Hematopoietic multipotent progenitor cell treated with erythropoietin and hydrocortisone succinate and interleukin-3 and kit ligand, for 8 days (in vitro differentiated cells): ENCODE measurements around the gene SLC35F3.

ENCODE experiments used
- DNase-seq: peaks from one replicate; pipeline ENCODE4 v3.0.0-alpha.2; 2015

The SLC35F3 gene

DNA sequence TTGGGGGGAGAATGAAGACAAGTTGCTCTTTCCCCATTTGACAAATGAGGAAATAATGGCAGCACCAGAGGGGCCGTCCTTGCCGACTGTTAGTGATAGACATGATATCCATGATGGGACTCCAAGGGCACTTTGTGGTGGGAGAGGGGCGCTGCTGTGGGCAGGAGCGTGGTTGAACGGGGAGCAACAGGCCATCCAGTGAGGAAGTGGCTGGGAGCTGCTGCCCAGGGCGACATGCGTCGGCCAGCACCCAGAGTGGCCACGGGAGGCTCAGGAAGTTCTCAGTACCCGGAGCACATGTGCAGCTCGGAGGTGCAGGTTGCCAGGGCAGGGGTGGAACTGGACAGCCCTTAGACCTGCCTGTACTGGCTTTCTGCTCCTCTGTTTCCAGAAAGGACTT, 71.0 kb downstream of the SLC35F3 start:
- DNase-seq: no peak

- DNase-seq: no peak
These were observed 76.7 kb downstream of the SLC35F3 start for GRCh38 chr1:233981042-233981675.

GRCh38 chr1:233982827-233983518, 78.5 kb downstream of the SLC35F3 start:
- no peak for DNase-seq

GRCh38 chr1:233983811-233984210, 79.3 kb downstream of the SLC35F3 start:
- no peak for DNase-seq

GRCh38 chr1:233988963-233989696, 84.7 kb downstream of the SLC35F3 start:
- no peak for DNase-seq

- no peak for DNase-seq
These were observed 86.0 kb downstream of the SLC35F3 start for GRCh38 chr1:233990486-233990885.

DNA sequence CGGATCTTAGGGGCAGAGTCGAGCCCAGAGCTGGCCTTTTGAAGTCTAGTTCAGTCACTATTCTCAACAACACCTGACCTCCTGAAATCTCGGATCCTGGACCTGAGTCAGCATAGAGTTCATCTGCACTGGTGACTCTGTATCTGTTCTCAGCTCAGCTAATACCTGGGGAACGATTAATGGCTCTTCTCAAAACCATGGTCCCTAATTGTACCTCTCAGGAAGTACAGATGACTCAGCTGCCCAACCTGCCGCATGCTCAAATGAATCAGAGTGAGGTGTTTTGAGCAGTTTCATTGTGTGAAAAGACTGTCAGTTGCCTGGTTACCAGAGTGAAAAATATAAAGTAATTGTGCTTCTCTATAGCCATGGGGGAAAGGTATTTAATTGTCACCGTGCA, 89.2 kb downstream of the SLC35F3 start:
- DNase-seq: no peak

DNA sequence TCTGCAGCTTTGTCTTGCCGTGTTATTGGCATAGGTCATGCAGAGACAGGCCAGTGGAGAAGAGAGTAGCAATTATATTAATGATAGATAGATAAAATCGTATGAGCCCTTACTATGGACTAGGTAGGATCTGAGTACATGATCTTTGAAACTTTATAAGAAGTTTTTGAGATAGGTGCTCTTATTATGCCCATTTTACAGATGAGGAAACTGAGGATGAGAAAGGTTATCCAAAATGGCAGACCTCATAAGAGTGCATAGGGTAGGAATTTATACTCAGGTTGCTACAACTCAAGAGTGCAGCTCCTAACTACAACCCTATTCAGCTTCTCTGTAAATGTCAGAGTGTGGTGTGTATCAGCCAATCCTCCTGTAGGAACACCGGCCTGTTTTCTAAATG, 89.6 kb downstream of the SLC35F3 start:
- DNase-seq: no peak

GRCh38 chr1:233998456-233998855, 94.0 kb downstream of the SLC35F3 start:
- DNase-seq: no peak

- DNase-seq: no peak
These were observed 94.4 kb downstream of the SLC35F3 start for GRCh38 chr1:233998891-233999290.

- DNase-seq: no peak
These were observed 96.1 kb downstream of the SLC35F3 start for GRCh38 chr1:234000557-234001041.

DNA sequence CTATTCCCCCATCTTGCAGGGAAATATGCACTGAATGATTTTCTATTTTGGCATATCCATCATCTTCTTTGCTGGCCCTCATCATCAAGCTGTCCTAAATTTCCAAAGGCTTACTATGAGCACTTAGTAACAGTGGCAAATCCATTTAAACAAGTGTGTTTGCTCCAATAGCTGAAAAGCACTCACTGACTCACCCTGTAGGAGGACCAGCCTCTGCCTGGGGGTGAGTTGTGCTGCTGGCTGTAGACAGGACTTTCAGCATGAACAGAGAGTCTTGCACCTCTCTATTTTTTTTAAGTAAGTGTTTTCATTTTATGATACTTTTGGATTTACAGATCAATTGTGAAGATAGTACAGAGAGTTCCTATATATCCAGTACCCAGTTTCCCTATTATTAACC, 97.3 kb downstream of the SLC35F3 start:
- DNase-seq: no peak

GRCh38 chr1:234004591-234004990, 100.1 kb downstream of the SLC35F3 start:
- no peak for DNase-seq

DNA sequence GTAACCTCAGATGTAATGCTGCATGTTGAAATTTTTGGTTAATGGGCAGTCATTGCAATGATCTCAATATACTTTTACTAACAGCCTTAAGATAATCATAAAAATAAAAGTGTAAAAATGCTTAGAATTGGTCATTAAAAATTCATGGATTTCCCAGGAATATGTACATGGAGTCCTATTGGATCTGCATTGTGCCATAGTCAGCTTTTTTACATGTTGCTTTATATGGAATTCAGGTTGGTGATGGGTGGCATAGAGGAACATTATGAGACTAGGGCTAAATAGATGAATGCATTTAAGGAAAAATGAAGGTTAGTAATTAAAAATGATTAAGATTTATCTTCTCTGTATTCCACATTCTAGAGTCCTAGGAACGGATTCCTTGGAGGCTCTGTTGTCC, 103.2 kb downstream of the SLC35F3 start:
- no peak for DNase-seq

GRCh38 chr1:234008591-234008990, 104.1 kb downstream of the SLC35F3 start:
- no peak for DNase-seq

GRCh38 chr1:234009668-234010067, 105.2 kb downstream of the SLC35F3 start:
- DNase-seq: no peak

- DNase-seq: no peak
These were observed 109.7 kb downstream of the SLC35F3 start for GRCh38 chr1:234014208-234014607.

GRCh38 chr1:234018816-234019215, 114.3 kb downstream of the SLC35F3 start:
- DNase-seq: no peak

DNA sequence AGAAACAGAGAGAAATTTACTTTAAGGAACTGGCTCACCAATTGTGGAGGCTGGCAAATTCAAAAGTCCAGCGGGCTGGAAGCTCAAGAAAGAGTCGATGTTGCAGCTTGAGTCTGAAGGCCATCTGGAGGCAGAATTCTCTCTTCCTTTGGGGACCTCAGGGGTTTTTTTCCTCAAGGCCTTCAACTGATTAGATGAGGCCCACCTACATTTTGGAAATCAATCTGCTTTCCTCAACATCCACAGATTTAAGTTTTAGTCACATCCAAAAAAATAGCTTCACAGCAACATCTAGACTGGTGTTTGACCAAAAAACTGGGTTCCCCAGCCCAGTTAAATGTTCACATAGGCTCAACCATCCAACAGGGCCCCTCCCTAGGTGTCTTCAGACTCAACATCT, 114.9 kb downstream of the SLC35F3 start:
- no peak for DNase-seq

DNA sequence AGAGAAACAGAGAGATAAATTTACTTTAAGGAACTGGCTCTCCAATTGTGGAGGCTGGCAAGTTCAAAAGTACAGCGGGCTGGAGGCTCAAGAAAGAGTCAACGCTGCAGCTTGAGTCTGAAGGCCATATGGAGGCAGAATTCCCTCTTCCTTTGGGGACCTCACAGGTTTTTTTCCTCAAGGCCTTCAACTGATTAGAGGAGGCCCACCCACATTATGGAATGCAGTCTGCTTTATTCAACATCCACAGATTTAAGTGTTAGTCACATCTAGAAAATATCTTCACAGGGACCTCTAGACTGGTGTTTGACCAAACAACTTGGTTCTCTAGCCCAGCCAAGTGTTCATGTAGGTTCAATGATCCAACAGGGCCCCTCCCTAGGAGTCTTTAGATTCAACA, 117.8 kb downstream of the SLC35F3 start:
- no peak for DNase-seq

DNA sequence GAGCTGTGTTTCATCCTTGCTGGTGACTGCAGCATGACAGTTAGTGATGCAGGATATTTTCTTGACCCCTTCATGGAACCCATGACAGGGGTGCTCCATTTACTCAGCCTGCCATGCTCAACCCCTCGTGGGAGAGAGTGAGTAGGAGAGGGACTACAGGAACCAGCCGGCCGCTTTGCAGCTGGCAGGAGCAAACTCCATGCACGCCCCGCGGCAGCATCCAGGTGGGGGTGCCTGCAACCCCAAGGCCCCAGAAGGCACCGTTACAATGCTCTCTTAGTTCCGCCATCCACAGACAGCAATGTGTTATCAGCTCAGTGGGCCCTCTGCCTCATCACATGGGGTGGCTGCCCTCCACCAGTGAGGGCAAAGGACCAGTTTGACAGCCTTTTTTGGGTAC, 135.1 kb downstream of the SLC35F3 start:
- no peak for DNase-seq

DNA sequence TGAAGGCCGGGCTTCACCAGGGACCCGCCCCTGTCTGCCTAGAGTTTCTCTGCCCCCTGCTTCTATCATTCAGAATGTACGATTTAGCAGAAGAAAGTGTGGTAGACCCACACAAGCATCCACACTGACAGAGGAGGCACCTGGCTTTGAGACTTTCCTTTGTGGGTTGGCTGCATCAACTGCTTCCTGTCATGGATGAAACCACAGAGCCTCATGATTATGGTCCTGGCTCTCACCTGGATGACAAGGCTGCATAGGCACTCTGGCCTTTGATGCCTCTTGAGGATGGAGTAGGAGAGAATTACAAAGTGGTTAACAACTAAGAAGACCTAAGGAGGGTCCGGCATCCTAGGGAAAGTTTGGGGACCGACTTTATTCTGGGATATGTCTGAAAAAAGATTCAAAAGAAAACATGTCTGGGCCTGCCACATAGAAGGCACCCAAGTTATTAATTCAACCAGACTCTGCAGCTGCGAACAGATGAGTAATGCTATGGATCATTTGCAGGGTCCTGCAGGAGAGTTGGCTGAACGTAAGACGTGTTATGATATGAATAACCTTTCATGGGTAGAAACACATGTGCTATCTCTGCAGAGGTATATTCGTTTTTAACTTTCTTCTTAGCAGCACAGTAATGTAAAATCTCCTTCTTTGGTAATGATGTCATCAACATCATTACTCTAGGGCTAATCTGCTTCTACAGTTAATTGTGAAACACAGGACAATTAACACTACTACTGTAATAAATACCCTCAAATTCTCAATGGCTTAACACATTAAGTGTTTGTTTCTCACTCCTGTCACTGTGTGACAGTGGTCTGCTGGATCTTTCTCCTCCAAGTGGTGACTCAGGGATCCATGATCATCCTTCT, 136.2 kb downstream of the SLC35F3 start:
- DNase-seq: no peak

- no peak for DNase-seq
These were observed 139.6 kb downstream of the SLC35F3 start for GRCh38 chr1:234044079-234044478.
